ENCODE data around the gene CA6.

DNA sequence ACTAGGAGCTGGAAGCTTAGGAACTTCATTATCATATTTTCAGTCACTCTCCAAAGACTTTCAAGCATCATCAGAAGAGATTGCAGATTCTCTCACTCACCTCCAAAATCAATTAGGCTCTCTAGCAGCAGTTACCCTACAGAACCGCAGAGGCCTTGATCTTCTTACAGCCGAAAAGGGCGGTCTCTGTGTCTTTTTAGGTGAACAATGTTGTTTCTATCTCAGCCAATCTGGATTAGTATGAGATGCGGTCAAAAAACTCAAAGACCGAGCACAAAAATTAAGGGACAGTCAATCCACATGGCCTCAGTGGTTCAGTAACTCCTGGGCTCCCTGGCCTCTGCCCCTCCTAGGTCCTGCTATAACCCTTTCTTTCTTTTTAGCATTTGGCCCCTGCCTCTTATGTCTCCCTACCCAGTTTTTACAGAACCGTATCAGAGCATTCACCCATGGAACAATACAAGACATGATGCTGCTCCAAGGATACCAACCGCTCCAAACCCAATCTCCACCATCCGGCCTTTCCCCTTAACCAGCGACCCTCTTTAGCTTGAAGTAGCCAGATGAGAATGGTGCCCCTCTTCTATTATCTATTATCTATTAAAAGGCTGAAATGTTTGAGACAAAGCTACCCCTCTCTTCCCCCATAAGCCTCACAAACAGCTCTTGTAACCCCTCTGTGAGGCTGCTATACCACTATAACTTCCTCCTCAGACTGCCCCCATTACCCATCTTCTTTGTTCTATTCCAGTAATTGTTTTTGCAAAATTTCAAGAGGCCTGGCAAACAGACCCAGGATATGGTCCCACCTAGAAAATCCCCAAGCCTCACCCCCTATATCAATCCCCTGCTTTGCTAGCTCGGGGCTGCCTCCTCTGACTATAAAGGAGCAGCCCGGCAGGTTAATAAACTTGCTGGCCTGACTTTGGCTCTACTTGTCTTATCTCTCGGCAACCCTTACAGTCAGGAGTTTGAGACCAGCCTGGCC is 18.7 kb upstream of the CA6 start:
- TF ChIP-seq TAF1 (IDR thresholded peaks at IDR 0.05; ENCODE audit: low read depth), result no peak
- TF ChIP-seq, protein P1, sequence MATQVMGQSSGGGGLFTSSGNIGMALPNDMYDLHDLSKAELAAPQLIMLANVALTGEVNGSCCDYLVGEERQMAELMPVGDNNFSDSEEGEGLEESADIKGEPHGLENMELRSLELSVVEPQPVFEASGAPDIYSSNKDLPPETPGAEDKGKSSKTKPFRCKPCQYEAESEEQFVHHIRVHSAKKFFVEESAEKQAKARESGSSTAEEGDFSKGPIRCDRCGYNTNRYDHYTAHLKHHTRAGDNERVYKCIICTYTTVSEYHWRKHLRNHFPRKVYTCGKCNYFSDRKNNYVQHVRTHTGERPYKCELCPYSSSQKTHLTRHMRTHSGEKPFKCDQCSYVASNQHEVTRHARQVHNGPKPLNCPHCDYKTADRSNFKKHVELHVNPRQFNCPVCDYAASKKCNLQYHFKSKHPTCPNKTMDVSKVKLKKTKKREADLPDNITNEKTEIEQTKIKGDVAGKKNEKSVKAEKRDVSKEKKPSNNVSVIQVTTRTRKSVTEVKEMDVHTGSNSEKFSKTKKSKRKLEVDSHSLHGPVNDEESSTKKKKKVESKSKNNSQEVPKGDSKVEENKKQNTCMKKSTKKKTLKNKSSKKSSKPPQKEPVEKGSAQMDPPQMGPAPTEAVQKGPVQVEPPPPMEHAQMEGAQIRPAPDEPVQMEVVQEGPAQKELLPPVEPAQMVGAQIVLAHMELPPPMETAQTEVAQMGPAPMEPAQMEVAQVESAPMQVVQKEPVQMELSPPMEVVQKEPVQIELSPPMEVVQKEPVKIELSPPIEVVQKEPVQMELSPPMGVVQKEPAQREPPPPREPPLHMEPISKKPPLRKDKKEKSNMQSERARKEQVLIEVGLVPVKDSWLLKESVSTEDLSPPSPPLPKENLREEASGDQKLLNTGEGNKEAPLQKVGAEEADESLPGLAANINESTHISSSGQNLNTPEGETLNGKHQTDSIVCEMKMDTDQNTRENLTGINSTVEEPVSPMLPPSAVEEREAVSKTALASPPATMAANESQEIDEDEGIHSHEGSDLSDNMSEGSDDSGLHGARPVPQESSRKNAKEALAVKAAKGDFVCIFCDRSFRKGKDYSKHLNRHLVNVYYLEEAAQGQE (IDR thresholded peaks at IDR 0.05; ENCODE audit: low read depth), result no peak
